22Rv1 (cell line): Measurements from ENCODE around the gene KRT84.
A peak's percentile ranks its signal among the peaks of the same experiment; 100 is the strongest.

Source experiments
- H3K27ac ChIP-seq: fragments of 450-650 bp; 2 replicates; pipeline ENCODE4 v1.5.1; 2017
- CTCF ChIP-seq: fragments of 450-650 bp; IDR thresholded peaks from 2 replicates; pipeline ENCODE4 v1.5.1; 2017; ENCODE audit warnings: mild to moderate bottlenecking
- ZFX ChIP-seq: fragments of 450-650 bp; IDR thresholded peaks from 2 replicates; pipeline ENCODE4 v1.6.1; 2017; ENCODE audit warnings: antibody characterized with exemption, borderline replicate concordance

The KRT84 gene

DNA sequence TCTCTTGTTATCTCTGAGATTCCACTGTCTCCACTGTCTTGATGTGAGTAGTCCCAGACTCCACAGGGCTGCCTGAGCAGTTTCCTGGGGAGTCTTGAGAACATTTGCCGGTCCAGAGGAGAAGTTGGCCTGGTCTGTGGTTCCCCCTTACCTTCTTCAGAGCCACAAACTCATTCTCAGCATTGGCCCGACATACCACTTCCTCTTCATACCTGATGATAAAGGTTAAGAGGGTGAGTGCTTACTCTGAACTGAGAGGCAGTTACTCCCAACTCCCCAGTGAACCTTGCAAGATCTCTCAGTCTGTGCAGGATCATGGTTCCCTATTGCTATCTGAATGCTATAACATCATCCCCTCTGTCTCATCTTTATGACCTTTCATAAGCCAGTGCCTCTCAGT, 2.6 kb downstream of the KRT84 start:
- TF ChIP-seq CTCF (no peak), ZFX (no peak)
- no peak overlapping the region for H3K27ac ChIP-seq

DNA sequence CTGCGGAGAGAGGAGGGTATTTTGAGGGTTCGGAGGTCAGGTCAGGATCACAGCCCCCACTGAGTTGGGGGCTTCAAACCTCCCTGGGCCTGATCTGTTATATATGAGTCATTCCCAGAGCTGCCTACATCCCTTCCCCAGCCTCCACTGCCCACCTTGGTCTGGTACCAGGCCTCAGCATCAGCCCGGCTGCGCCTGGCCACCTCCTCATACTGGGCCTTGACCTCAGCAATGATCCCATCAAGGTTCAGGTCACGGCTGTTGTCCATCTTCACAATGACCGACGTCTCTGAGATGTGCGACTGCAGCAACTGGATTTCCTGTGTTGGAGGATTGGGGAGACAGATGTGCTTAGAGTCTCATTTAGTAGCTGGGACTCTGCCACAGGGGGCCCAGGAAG, 4.2 kb downstream of the KRT84 start:
- no peak overlapping the region for H3K27ac ChIP-seq
- TF ChIP-seq CTCF (no peak), ZFX (no peak)

GRCh38 chr12:52380271-52380694, 5.2 kb downstream of the KRT84 start:
- H3K27ac ChIP-seq: no peak overlapping the region
- TF ChIP-seq CTCF: peak; percentile 98
- no peak for TF ChIP-seq ZFX

GRCh38 chr12:52379536-52379935, 5.9 kb downstream of the KRT84 start:
- no peak for TF ChIP-seq CTCF
- no peak for TF ChIP-seq ZFX
- H3K27ac ChIP-seq: no peak overlapping the region

GRCh38 chr12:52378091-52378490, 7.4 kb downstream of the KRT84 start:
- TF ChIP-seq CTCF (no peak), ZFX (no peak)
- no peak overlapping the region for H3K27ac ChIP-seq

DNA sequence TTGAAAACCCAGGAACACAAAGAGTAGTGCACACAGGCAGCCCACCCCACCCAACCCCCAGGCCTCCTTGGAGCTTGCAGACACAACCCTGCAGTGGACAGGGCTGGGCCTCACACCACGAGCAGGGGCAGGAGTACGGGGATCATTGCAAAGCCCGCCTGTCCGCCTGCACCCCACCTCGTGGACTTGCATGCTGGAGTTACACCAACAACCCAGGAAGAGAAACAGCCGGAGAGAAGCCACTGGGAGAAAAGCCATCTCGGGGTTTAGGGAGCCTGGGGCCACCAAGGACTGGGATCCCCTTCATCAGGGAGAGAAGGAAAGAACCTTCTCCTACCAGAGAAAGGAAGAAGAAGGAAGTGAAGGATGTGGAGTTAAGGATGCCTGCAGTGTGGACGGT, 8.2 kb downstream of the KRT84 start:
- H3K27ac ChIP-seq: no peak overlapping the region
- TF ChIP-seq CTCF (no peak), ZFX (no peak)

GRCh38 chr12:52372216-52373154, 13.0 kb downstream of the KRT84 start:
- TF ChIP-seq ZFX (no peak), CTCF (peak; percentile 98)
- no peak overlapping the region for H3K27ac ChIP-seq
